ENCODE data around the gene RBM23. TPM values are rescaled to one million over a fixed set of nuclear protein-coding genes. Genes with fewer than 3 reads are reported as not detected.

The RBM23 gene
- total RNA-seq, 3 donors from 2014 or later (not counting 1 experiment from before 2014, with no cell fraction given): 86.4 to 120 (median 108) TPM

GRCh38 chr14:22926316-22926715 lies 7.4 kb upstream of the RBM23 start:
- ATAC-seq: no peak
- peaks cover 26% of the 10 kb centered on the region for H3K36me3 ChIP-seq (ENCODE audit: control insufficient read depth, insufficient read depth, low read length)
- H3K9me3 Mint-ChIP-seq: no peaks in the 10 kb centered on the region

GRCh38 chr14:22925513-22925912 lies 6.6 kb upstream of the RBM23 start:
- intact Hi-C loops (cut with micrococcal nuclease): loop anchor here (10.0 kb wide), 1 partner anchor 1209 kb away; the partner anchor contains the start of genes FITM1 and PSME1
- Mint-ChIP-seq H3K27ac (no peak overlapping the region), H3K27me3 (ENCODE audit: low read depth in 2 of 2) (no peaks in the 10 kb centered on the region), H3K9me3 (no peaks in the 10 kb centered on the region), H3K36me3 (no peaks in the 10 kb centered on the region), H3K4me3 (no peak overlapping the region), H3K4me1 (no peaks in the 10 kb centered on the region)
- 99% methylated on average over 7 of the region's 8 CpGs for WGBS (ENCODE audit: insufficient coverage)
- Histone ChIP-seq H3K4me3 (ENCODE audit: low read length) (no peak overlapping the region), H3K27ac (ENCODE audit: low read length) (no peak overlapping the region), H3K4me1 (ENCODE audit: control insufficient read depth, insufficient read depth, low read length) (peaks cover 14% of the 10 kb centered on the region), H3K36me3 (ENCODE audit: control insufficient read depth, insufficient read depth, low read length) (peaks cover 28% of the 10 kb centered on the region), H3K27me3 (ENCODE audit: control insufficient read depth, insufficient read depth, low read length) (no peaks in the 10 kb centered on the region), H3K9me3 (ENCODE audit: control insufficient read depth, insufficient read depth, low read length) (no peaks in the 10 kb centered on the region)
- DNase-seq (no peak), ATAC-seq (no peak)
- no peak for TF ChIP-seq CTCF (IDR thresholded peaks at IDR 0.05)

More at GRCh38 chr14:22926316-22926715, 7.4 kb upstream of the RBM23 start:
- no peak for TF ChIP-seq CTCF (IDR thresholded peaks at IDR 0.05)
- H3K9me3 ChIP-seq (ENCODE audit: control insufficient read depth, insufficient read depth, low read length): no peaks in the 10 kb centered on the region
- no peaks in the 10 kb centered on the region for H3K27me3 ChIP-seq (ENCODE audit: control insufficient read depth, insufficient read depth, low read length)
- Mint-ChIP-seq H3K36me3 (no peaks in the 10 kb centered on the region), H3K4me1 (no peaks in the 10 kb centered on the region), H3K27me3 (ENCODE audit: low read depth in 2 of 2) (no peaks in the 10 kb centered on the region), H3K27ac (no peak overlapping the region), H3K4me3 (no peak overlapping the region)
- DNase-seq: no peak
- 87% methylated on average over 2 of the region's 4 CpGs for WGBS (ENCODE audit: insufficient coverage)
- peaks cover 18% of the 10 kb centered on the region for H3K4me1 ChIP-seq (ENCODE audit: control insufficient read depth, insufficient read depth, low read length)
- H3K4me3 ChIP-seq (ENCODE audit: low read length): no peak overlapping the region
- no peak overlapping the region for H3K27ac ChIP-seq (ENCODE audit: low read length)
- intact Hi-C loops (cut with micrococcal nuclease): loop anchor here (10.0 kb wide), 1 partner anchor 1208 kb away; the partner anchor contains the start of genes FITM1 and PSME1

GRCh38 chr14:22923746-22924145 lies 4.8 kb upstream of the RBM23 start:
- Mint-ChIP-seq H3K4me1 (peaks cover 11 to 13% of the 10 kb centered on the region in 2 donors), H3K9me3 (no peaks in the 10 kb centered on the region), H3K4me3 (no peak overlapping the region), H3K27ac (no peak overlapping the region), H3K36me3 (no peaks in the 10 kb centered on the region), H3K27me3 (ENCODE audit: low read depth in 2 of 2) (peaks cover 0 to 3% of the 10 kb centered on the region in 2 donors)
- Histone ChIP-seq H3K4me3 (ENCODE audit: low read length) (no peak overlapping the region), H3K36me3 (ENCODE audit: control insufficient read depth, insufficient read depth, low read length) (peaks cover 28% of the 10 kb centered on the region), H3K27me3 (ENCODE audit: control insufficient read depth, insufficient read depth, low read length) (no peaks in the 10 kb centered on the region), H3K4me1 (ENCODE audit: control insufficient read depth, insufficient read depth, low read length) (peaks cover 12% of the 10 kb centered on the region), H3K9me3 (ENCODE audit: control insufficient read depth, insufficient read depth, low read length) (no peaks in the 10 kb centered on the region), H3K27ac (ENCODE audit: low read length) (no peak overlapping the region)
- TF ChIP-seq CTCF (IDR thresholded peaks at IDR 0.05): no peak
- 96% methylated on average over 4 of the region's 5 CpGs for WGBS (ENCODE audit: insufficient coverage)
- ATAC-seq: no peak
- intact Hi-C loops (cut with micrococcal nuclease): loop anchor here (10.0 kb wide), 1 partner anchor 1211 kb away; the partner anchor contains the start of genes FITM1 and PSME1
- DNase-seq: no peak

- Histone ChIP-seq H3K9me3 (ENCODE audit: control insufficient read depth, insufficient read depth, low read length) (no peaks in the 10 kb centered on the region), H3K27me3 (ENCODE audit: control insufficient read depth, insufficient read depth, low read length) (no peaks in the 10 kb centered on the region), H3K36me3 (ENCODE audit: control insufficient read depth, insufficient read depth, low read length) (peaks cover 28% of the 10 kb centered on the region), H3K4me1 (ENCODE audit: control insufficient read depth, insufficient read depth, low read length) (peaks cover 17% of the 10 kb centered on the region), H3K27ac (ENCODE audit: low read length) (no peak overlapping the region), H3K4me3 (ENCODE audit: low read length) (no peak overlapping the region)
- 100% methylated on average over 2 of the region's 2 CpGs for WGBS (ENCODE audit: insufficient coverage)
- H3K36me3 Mint-ChIP-seq: no peaks in the 10 kb centered on the region
- no peaks in the 10 kb centered on the region for H3K9me3 Mint-ChIP-seq
- peaks cover 0 to 3% of the 10 kb centered on the region in 2 donors for H3K27me3 Mint-ChIP-seq (ENCODE audit: low read depth in 2 of 2)
- H3K4me1 Mint-ChIP-seq: peaks cover 22 to 26% of the 10 kb centered on the region in 2 donors
- H3K4me3 Mint-ChIP-seq: no peak overlapping the region
- ATAC-seq: no peak
- intact Hi-C loops (cut with micrococcal nuclease): loop anchor here (10.0 kb wide), 1 partner anchor 1213 kb away; the partner anchor contains the start of genes FITM1 and PSME1
- no peak for DNase-seq
- no peak for TF ChIP-seq CTCF (IDR thresholded peaks at IDR 0.05)
- no peak overlapping the region for H3K27ac Mint-ChIP-seq
Measured at GRCh38 chr14:22922294-22922693, 3.3 kb upstream of the RBM23 start.

All from natural killer cell (primary cell).